ENCODE data around the gene ELF1.
"Not testable (repeated sequence)": the region's sequence is repeated elsewhere in the genome, so short reads cannot be mapped to it uniquely, and the experiment has no call there.

Gene ELF1

DNA sequence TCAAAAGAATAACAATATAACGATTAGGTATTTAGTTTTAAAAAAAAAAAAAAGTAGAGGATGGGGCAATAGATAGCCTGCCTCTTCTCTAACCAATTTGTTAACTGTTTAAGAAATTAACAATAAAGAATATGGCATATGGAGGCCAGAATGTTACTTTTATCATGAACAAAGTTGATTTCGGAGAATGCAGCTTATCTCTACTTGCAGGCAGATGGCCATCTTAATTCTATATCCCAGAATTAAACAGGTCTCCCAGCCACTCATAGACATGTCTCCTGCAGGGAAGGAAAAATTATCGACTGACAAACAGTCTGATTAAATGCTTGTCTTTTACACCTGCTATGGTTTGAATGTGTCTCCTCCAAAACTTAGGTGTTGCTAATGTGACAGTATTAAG, 133.1 kb downstream of the ELF1 start:
- no peak overlapping the region for H3K23ac ChIP-seq (ENCODE audit: low read length)
- no peak overlapping the region for H2BK5ac ChIP-seq (ENCODE audit: low read depth, low read length, poor library complexity)

DNA sequence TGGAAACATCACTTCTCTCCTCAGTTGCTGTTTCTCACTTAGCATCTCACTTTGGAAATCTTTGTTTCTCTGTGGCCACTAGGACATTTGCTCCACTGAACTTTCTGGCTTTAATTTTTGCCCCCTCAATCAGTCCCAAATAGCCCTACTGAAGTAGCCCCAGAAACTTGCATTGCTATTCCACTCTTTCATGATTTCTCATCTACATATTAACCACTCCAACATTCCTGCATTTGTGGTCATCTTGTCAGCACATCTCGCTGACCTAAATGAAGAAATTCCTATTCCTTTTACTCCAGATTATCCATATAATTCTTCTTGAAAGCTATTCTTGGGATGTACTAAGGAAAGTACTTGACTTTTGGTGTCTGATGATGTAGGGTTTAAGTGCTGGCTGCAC, 134.9 kb downstream of the ELF1 start:
- H2AFZ ChIP-seq (ENCODE audit: insufficient read depth, low read length, poor library complexity); H2BK12ac ChIP-seq (ENCODE audit: low read length); H3K4ac ChIP-seq (ENCODE audit: low read depth, low read length); H4K91ac ChIP-seq (ENCODE audit: low read depth, low read length); H3K18ac ChIP-seq (ENCODE audit: low read length); H4K12ac ChIP-seq (ENCODE audit: low read depth, low read length); H4K8ac ChIP-seq (ENCODE audit: low read depth, low read length); H3K9me3 ChIP-seq (ENCODE audit: insufficient read depth, low read depth, low read length); H3K36me3 ChIP-seq (ENCODE audit: control insufficient read depth in 1 of 2, insufficient read depth in 2 of 2, low read length in 2 of 2); H3K27ac ChIP-seq (ENCODE audit: low read depth, low read length); H2BK120ac ChIP-seq (ENCODE audit: insufficient read depth, low read length, poor library complexity); H3K4me1 ChIP-seq (ENCODE audit: control insufficient read depth in 1 of 2, insufficient read depth in 2 of 2, low read length in 2 of 2); H3K14ac ChIP-seq (ENCODE audit: low read length); H3K23ac ChIP-seq (ENCODE audit: low read length); H3K4me2 ChIP-seq (ENCODE audit: low read length); DNase-seq; H3K79me1 ChIP-seq (ENCODE audit: low read length); H3K27me3 ChIP-seq (ENCODE audit: insufficient read depth, low read length); H2AK5ac ChIP-seq (ENCODE audit: low read length); H2BK5ac ChIP-seq (ENCODE audit: low read depth, low read length, poor library complexity); H3K79me2 ChIP-seq (ENCODE audit: control insufficient read depth, insufficient read depth, low read length, poor library complexity); H3K9ac ChIP-seq (ENCODE audit: low read length); H3K4me3 ChIP-seq (ENCODE audit: low read depth, low read length): not testable (repeated sequence)
- no CpG with 5 or more reads among the region's 1 CpG for WGBS (ENCODE audit: extremely low coverage, insufficient coverage, insufficient read length)

More for the DNA sequence above, 133.1 kb downstream of the ELF1 start:
- H3K36me3 ChIP-seq (ENCODE audit: control insufficient read depth in 1 of 2, insufficient read depth in 2 of 2, low read length in 2 of 2) = no peaks in the 10 kb centered on the region
- no peak overlapping the region for H2BK12ac ChIP-seq (ENCODE audit: low read length)
- no peaks in the 10 kb centered on the region for H3K79me1 ChIP-seq (ENCODE audit: low read length)
- H3K18ac ChIP-seq (ENCODE audit: low read length) = no peak overlapping the region
- H3K27me3 ChIP-seq (ENCODE audit: insufficient read depth, low read length) = no peaks in the 10 kb centered on the region
- no peaks in the 10 kb centered on the region for H3K4me1 ChIP-seq (ENCODE audit: control insufficient read depth in 1 of 2, insufficient read depth in 2 of 2, low read length in 2 of 2)
- no peak overlapping the region for H3K4ac ChIP-seq (ENCODE audit: low read depth, low read length)
- H4K91ac ChIP-seq (ENCODE audit: low read depth, low read length) = no peak overlapping the region
- WGBS (ENCODE audit: extremely low coverage, insufficient coverage, insufficient read length) = no CpG with 5 or more reads among the region's 3 CpGs
- H2BK120ac ChIP-seq (ENCODE audit: insufficient read depth, low read length, poor library complexity) = no peak overlapping the region
- no peak overlapping the region for H2AK5ac ChIP-seq (ENCODE audit: low read length)
- no peak overlapping the region for H3K4me3 ChIP-seq (ENCODE audit: low read depth, low read length)
- H3K4me2 ChIP-seq (ENCODE audit: low read length) = no peak overlapping the region
- H3K27ac ChIP-seq (ENCODE audit: low read depth, low read length) = no peak overlapping the region
- H3K14ac ChIP-seq (ENCODE audit: low read length) = no peak overlapping the region
- no peak for DNase-seq
- no peaks in the 10 kb centered on the region for H3K9me3 ChIP-seq (ENCODE audit: insufficient read depth, low read depth, low read length)
- H3K79me2 ChIP-seq (ENCODE audit: control insufficient read depth, insufficient read depth, low read length, poor library complexity) = no peaks in the 10 kb centered on the region
- no peak overlapping the region for H4K12ac ChIP-seq (ENCODE audit: low read depth, low read length)
- H2AFZ ChIP-seq (ENCODE audit: insufficient read depth, low read length, poor library complexity) = no peak overlapping the region
- no peak overlapping the region for H3K9ac ChIP-seq (ENCODE audit: low read length)
- no peak overlapping the region for H4K8ac ChIP-seq (ENCODE audit: low read depth, low read length)

Measured in trophoblast cell (in vitro differentiated cells and primary cell).